Keratinocyte (primary cell): ENCODE results near the gene FAM186B. TPM values are rescaled to one million over a fixed set of nuclear protein-coding genes. Genes with fewer than 3 reads are reported as not detected.

Experiments
- DNase-seq: peaks from one replicate; pipeline ENCODE4 v3.0.0-alpha.2; 2011; ENCODE audit warnings: low read depth, missing footprints, low spot score
- FAIRE-seq: peaks from 2 replicates; lab custom pipeline; 2011; peaks lifted over from hg19 to GRCh38; lab: Jason Lieb, UNC
- H2AFZ ChIP-seq: 2 replicates; pipeline ENCODE4 v1.6.0; 2012; ENCODE audit warnings: low read length, control low read depth, inconsistent platforms; ENCODE audit not compliant: control insufficient read depth
- H3K27ac ChIP-seq: 2 replicates; pipeline ENCODE4 v1.5.1; 2011; ENCODE audit warnings: low read length; ENCODE audit not compliant: control insufficient read depth, insufficient read depth
- H3K27me3 ChIP-seq: 3 replicates; pipeline ENCODE4 v1.6.0; 2011; ENCODE audit warnings: low read length; ENCODE audit not compliant: control insufficient read depth, insufficient read depth; ENCODE audit errors: extremely low read depth
- H3K36me3 ChIP-seq, 2 experiments: 2 replicates in 1 of 2; 3 replicates in 1 of 2; pipeline ENCODE4 v1.5.1; 2011; ENCODE audit warnings: low read length in 2 of 2, mild to moderate bottlenecking in 1 of 2; ENCODE audit not compliant: control insufficient read depth in 2 of 2, insufficient read depth in 2 of 2; ENCODE audit errors: extremely low read depth in 1 of 2
- H3K4me1 ChIP-seq: 3 replicates; pipeline ENCODE4 v1.5.1; 2011; ENCODE audit warnings: low read length; ENCODE audit not compliant: control insufficient read depth, insufficient read depth; ENCODE audit errors: extremely low read depth
- H3K4me2 ChIP-seq: 3 replicates; pipeline ENCODE4 v1.6.0; 2011; ENCODE audit warnings: low read depth, low read length; ENCODE audit not compliant: control insufficient read depth, insufficient read depth; ENCODE audit errors: extremely low read depth
- H3K4me3 ChIP-seq, 3 experiments: fragments of 200-600 bp in 1 of 3; sonication (generic) in 1 of 3; 2 replicates in 2 of 3; 3 replicates in 1 of 3; pipeline ENCODE4 v1.5.1; 2011 to 2016; ENCODE audit warnings: low read length in 3 of 3, mild to moderate bottlenecking in 3 of 3, control low read depth in 2 of 3, inconsistent platforms in 1 of 3, low read depth in 1 of 3, mixed read lengths in 1 of 3, mixed run types in 1 of 3, moderate library complexity in 1 of 3; ENCODE audit not compliant: control insufficient read depth in 2 of 3, insufficient read depth in 2 of 3; ENCODE audit errors: extremely low read depth in 1 of 3
- H3K79me2 ChIP-seq: 2 replicates; pipeline ENCODE4 v1.6.0; 2012; ENCODE audit warnings: low read length; ENCODE audit not compliant: control insufficient read depth, insufficient read depth
- H3K9ac ChIP-seq: 3 replicates; pipeline ENCODE4 v1.6.0; 2011; ENCODE audit warnings: low read length; ENCODE audit not compliant: control insufficient read depth, insufficient read depth; ENCODE audit errors: extremely low read depth
- H3K9me1 ChIP-seq: 3 replicates; pipeline ENCODE4 v1.6.0; 2011; ENCODE audit warnings: low read length; ENCODE audit not compliant: control insufficient read depth, insufficient read depth; ENCODE audit errors: extremely low read depth
- H3K9me3 ChIP-seq: 2 replicates; pipeline ENCODE4 v1.5.1; 2012; ENCODE audit warnings: low read depth, low read length; ENCODE audit not compliant: control insufficient read depth
- H4K20me1 ChIP-seq: 3 replicates; pipeline ENCODE4 v1.6.0; 2011; ENCODE audit warnings: low read length; ENCODE audit not compliant: control insufficient read depth, insufficient read depth; ENCODE audit errors: extremely low read depth
- EZH2 ChIP-seq: IDR thresholded peaks from one replicate; pipeline ENCODE4 v1.6.1; 2012; ENCODE audit warnings: inconsistent platforms, mild to moderate bottlenecking, low read length, moderate library complexity
- dilution Hi-C: fragments of 300-500 bp; cut with MboI; formaldehyde crosslinking; loops from one replicate; pipeline ENCODE4 v1.7.0; 2020; ENCODE audit warnings: low sequenced_read_pairs; ENCODE audit not compliant: extremely low pct_ligation_motif_present
- polyA plus RNA-seq, 5 experiments: library from polyadenylated mRNA; depleted of rRNA in 3 of 5; stranded (reverse) in 3 of 5; stranded (forward) in 1 of 5; unstranded in 1 of 5; fragments of >200 nt; gene quantifications; 1 replicate in 1 of 5; 2 replicates in 3 of 5; 3 replicates in 1 of 5; pipeline versions ENCODE4 v1.2.1 to v1.2.3, GENCODE V29; 2011 to 2012; ENCODE audit warnings: missing spikeins in 2 of 5, low read depth in 1 of 5, low replicate concordance in 1 of 5
- TF ChIP-seq, protein P1 (sequence below), 3 experiments: IDR thresholded peaks in 1 of 3; conservative IDR thresholded peaks in 1 of 3; optimal IDR thresholded peaks in 1 of 3; 2 replicates in 2 of 3; 3 replicates in 1 of 3; pipeline versions ENCODE3 to v1.5.1; 2011; ENCODE audit warnings: low read length in 3 of 3, mild to moderate bottlenecking in 3 of 3, moderate library complexity in 2 of 3, control low read depth in 1 of 3, inconsistent platforms in 1 of 3; ENCODE audit not compliant: insufficient read depth in 2 of 3; ENCODE audit errors: extremely low read depth in 1 of 3

The FAM186B gene
- polyA plus RNA-seq, 1 donor (not counting 4 experiments of a cell fraction or from before 2014, with no cell fraction given): 0.13 TPM

- Histone ChIP-seq H3K27me3 (no peaks in the 10 kb centered on the region), H3K9me1 (no peaks in the 10 kb centered on the region), H3K9me3 (no peaks in the 10 kb centered on the region), H3K4me1 (peaks cover 7% of the 10 kb centered on the region), H3K9ac (no peak overlapping the region), H3K36me3 (peaks cover 0 to 9% of the 10 kb centered on the region in 2 experiments), H3K4me3 (no peak overlapping the region), H3K4me2 (no peak overlapping the region), H3K79me2 (no peaks in the 10 kb centered on the region), H3K27ac (no peak overlapping the region), H4K20me1 (no peaks in the 10 kb centered on the region), H2AFZ (no peak overlapping the region)
- DNase-seq: no peak
- dilution Hi-C loops: no loop called here
- TF ChIP-seq EZH2: no peak
- TF ChIP-seq, protein P1, sequence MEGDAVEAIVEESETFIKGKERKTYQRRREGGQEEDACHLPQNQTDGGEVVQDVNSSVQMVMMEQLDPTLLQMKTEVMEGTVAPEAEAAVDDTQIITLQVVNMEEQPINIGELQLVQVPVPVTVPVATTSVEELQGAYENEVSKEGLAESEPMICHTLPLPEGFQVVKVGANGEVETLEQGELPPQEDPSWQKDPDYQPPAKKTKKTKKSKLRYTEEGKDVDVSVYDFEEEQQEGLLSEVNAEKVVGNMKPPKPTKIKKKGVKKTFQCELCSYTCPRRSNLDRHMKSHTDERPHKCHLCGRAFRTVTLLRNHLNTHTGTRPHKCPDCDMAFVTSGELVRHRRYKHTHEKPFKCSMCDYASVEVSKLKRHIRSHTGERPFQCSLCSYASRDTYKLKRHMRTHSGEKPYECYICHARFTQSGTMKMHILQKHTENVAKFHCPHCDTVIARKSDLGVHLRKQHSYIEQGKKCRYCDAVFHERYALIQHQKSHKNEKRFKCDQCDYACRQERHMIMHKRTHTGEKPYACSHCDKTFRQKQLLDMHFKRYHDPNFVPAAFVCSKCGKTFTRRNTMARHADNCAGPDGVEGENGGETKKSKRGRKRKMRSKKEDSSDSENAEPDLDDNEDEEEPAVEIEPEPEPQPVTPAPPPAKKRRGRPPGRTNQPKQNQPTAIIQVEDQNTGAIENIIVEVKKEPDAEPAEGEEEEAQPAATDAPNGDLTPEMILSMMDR (optimal IDR thresholded peaks at IDR 0.05 in 1 of 3, IDR thresholded peaks at IDR 0.05 in 1 of 3, conservative IDR thresholded peaks at IDR 0.05 in 1 of 3; ENCODE audit: extremely low read depth in 1 of 3, insufficient read depth in 2 of 3, low read length in 3 of 3): no peak
- no peak for FAIRE-seq
Measured at GRCh38 chr12:49588281-49588680, 17.2 kb downstream of the FAM186B start.

GRCh38 chr12:49587174-49587908 lies 18.1 kb downstream of the FAM186B start:
- no peak for FAIRE-seq
- H3K4me2 ChIP-seq: no peak overlapping the region
- H3K27ac ChIP-seq: no peak overlapping the region
- dilution Hi-C loops: no loop called here
- H3K9me1 ChIP-seq: no peaks in the 10 kb centered on the region
- no peaks in the 10 kb centered on the region for H3K9me3 ChIP-seq
- H3K4me3 ChIP-seq: no peak overlapping the region
- H3K36me3 ChIP-seq: peaks cover 0 to 12% of the 10 kb centered on the region in 2 experiments
- H3K9ac ChIP-seq: no peak overlapping the region
- H2AFZ ChIP-seq: no peak overlapping the region
- H3K27me3 ChIP-seq: no peaks in the 10 kb centered on the region
- peaks cover 7% of the 10 kb centered on the region for H3K4me1 ChIP-seq
- TF ChIP-seq, protein P1 (optimal IDR thresholded peaks at IDR 0.05 in 1 of 3, IDR thresholded peaks at IDR 0.05 in 1 of 3, conservative IDR thresholded peaks at IDR 0.05 in 1 of 3; ENCODE audit: extremely low read depth in 1 of 3, insufficient read depth in 2 of 3, low read length in 3 of 3): no peak
- no peak for TF ChIP-seq EZH2
- no peaks in the 10 kb centered on the region for H3K79me2 ChIP-seq
- no peak for DNase-seq
- H4K20me1 ChIP-seq: no peaks in the 10 kb centered on the region
